Kidney epithelial cell (primary cell): Measurements from ENCODE around the gene STXBP6. TPM values are rescaled to one million over a fixed set of nuclear protein-coding genes. Genes with fewer than 3 reads are reported as not detected.

Experiments used
- DNase-seq: peaks from one replicate; pipeline ENCODE4 v3.0.0-alpha.2; 2010; ENCODE audit warnings: low read depth
- H3K27me3 ChIP-seq: 2 replicates; pipeline ENCODE4 v1.6.0; 2011; ENCODE audit warnings: low read length; ENCODE audit not compliant: control insufficient read depth, insufficient read depth
- H3K36me3 ChIP-seq: 2 replicates; pipeline ENCODE4 v1.5.1; 2011; ENCODE audit warnings: low read length; ENCODE audit not compliant: control insufficient read depth, insufficient read depth
- H3K4me3 ChIP-seq: 2 replicates; pipeline ENCODE4 v1.5.1; 2011; ENCODE audit warnings: low read depth, mild to moderate bottlenecking, control low read depth, low read length
- CTCF ChIP-seq: IDR thresholded peaks from 2 replicates; pipeline ENCODE4 v1.5.1; 2011; ENCODE audit warnings: mild to moderate bottlenecking, moderate library complexity, low read length, control low read depth, inconsistent platforms; ENCODE audit not compliant: insufficient read depth, poor library complexity, severe bottlenecking
- total RNA-seq: library from RNA; depleted of rRNA; stranded (reverse); fragments of >200 nt; gene quantifications from 2 replicates; pipeline ENCODE4 v1.2.3, GENCODE V29; 2015

The STXBP6 gene
- total RNA-seq, 1 donor from 2014 or later, result 0.38 TPM

- no peak for TF ChIP-seq CTCF
- Histone ChIP-seq H3K4me3 (no peak overlapping the region), H3K27me3 (no peaks in the 10 kb centered on the region), H3K36me3 (no peaks in the 10 kb centered on the region)
- no peak for DNase-seq
Measured at GRCh38 chr14:24992624-24993360, 57.2 kb downstream of the STXBP6 start.

GRCh38 chr14:24991821-24992220 is 58.1 kb downstream of the STXBP6 start:
- Histone ChIP-seq H3K36me3 (no peaks in the 10 kb centered on the region), H3K27me3 (no peaks in the 10 kb centered on the region), H3K4me3 (no peak overlapping the region)
- TF ChIP-seq CTCF, result no peak
- no peak for DNase-seq

- TF ChIP-seq CTCF, result no peak
- H3K4me3 ChIP-seq, result no peak overlapping the region
- no peaks in the 10 kb centered on the region for H3K36me3 ChIP-seq
- DNase-seq, result no peak
- H3K27me3 ChIP-seq, result no peaks in the 10 kb centered on the region
Measured at GRCh38 chr14:24991288-24991687, 58.7 kb downstream of the STXBP6 start.

GRCh38 chr14:24990773-24991172 is 59.2 kb downstream of the STXBP6 start:
- TF ChIP-seq CTCF, result no peak
- DNase-seq, result no peak
- Histone ChIP-seq H3K36me3 (no peaks in the 10 kb centered on the region), H3K27me3 (no peaks in the 10 kb centered on the region), H3K4me3 (no peak overlapping the region)

GRCh38 chr14:24990050-24990449 is 59.9 kb downstream of the STXBP6 start:
- DNase-seq, result no peak
- Histone ChIP-seq H3K4me3 (no peak overlapping the region), H3K36me3 (no peaks in the 10 kb centered on the region), H3K27me3 (no peaks in the 10 kb centered on the region)
- TF ChIP-seq CTCF, result no peak

- no peak for TF ChIP-seq CTCF
- H3K36me3 ChIP-seq, result no peaks in the 10 kb centered on the region
- DNase-seq, result no peak
- H3K4me3 ChIP-seq, result no peak overlapping the region
- H3K27me3 ChIP-seq, result no peaks in the 10 kb centered on the region
Measured at GRCh38 chr14:24988760-24989159, 61.2 kb downstream of the STXBP6 start.
